ENCODE results near the gene PCP2.

Gene PCP2

DNA sequence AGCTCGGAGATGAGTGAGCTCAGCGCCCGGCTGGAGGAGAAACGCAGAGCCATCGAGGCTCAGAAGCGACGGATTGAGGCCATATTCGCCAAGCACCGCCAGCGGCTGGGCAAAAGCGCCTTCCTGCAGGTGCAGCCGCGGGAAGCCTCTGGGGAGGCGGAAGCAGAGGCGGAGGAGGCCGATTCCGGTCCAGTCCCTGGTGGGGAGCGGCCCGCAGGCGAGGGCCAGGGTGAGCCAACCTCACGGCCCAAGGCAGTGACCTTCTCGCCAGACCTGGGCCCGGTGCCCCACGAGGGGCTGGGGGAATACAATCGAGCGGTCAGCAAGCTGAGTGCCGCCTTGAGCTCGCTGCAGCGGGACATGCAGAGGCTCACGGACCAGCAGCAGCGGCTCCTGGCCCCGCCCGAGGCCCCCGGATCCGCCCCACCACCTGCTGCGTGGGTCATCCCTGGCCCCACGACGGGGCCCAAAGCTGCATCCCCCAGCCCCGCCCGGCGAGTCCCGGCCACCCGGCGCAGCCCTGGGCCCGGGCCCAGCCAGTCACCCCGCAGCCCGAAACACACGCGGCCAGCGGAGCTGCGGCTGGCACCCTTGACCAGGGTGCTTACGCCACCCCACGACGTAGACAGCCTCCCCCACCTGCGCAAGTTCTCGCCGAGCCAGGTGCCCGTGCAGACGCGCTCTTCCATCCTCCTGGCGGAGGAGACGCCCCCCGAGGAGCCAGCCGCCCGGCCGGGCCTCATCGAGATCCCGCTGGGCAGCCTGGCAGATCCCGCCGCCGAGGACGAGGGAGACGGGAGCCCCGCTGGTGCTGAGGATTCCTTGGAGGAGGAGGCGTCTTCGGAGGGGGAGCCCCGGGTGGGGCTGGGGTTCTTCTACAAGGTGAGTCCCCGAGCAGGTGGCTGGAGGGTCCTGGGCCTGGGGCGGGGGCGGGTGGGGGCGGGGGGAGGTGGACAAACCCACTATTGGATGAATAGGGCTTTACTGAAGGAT is 20.9 kb downstream of the PCP2 start:
- H3K27me3 ChIP-seq (ENCODE audit: control insufficient read depth, insufficient read depth, low read length): no peaks in the 10 kb centered on the region
- H3K4me1 ChIP-seq (ENCODE audit: control insufficient read depth, insufficient read depth, low read length): no peaks in the 10 kb centered on the region
- H3K9ac ChIP-seq (ENCODE audit: low read length): no peak overlapping the region
- H3K4me3 ChIP-seq (ENCODE audit: low read depth, low read length): no peak overlapping the region
- H3K27ac ChIP-seq (ENCODE audit: low read depth, low read length): no peak overlapping the region
- no peaks in the 10 kb centered on the region for H3K9me3 ChIP-seq (ENCODE audit: control insufficient read depth, insufficient read depth, low read depth, low read length)
- H3K36me3 ChIP-seq (ENCODE audit: control insufficient read depth, insufficient read depth, low read length): peaks cover 27% of the 10 kb centered on the region

GRCh38 chr19:7611541-7612279 is 21.8 kb downstream of the PCP2 start:
- no peak overlapping the region for H3K4me3 ChIP-seq (ENCODE audit: low read depth, low read length)
- no peak overlapping the region for H3K27ac ChIP-seq (ENCODE audit: low read depth, low read length)

DNA sequence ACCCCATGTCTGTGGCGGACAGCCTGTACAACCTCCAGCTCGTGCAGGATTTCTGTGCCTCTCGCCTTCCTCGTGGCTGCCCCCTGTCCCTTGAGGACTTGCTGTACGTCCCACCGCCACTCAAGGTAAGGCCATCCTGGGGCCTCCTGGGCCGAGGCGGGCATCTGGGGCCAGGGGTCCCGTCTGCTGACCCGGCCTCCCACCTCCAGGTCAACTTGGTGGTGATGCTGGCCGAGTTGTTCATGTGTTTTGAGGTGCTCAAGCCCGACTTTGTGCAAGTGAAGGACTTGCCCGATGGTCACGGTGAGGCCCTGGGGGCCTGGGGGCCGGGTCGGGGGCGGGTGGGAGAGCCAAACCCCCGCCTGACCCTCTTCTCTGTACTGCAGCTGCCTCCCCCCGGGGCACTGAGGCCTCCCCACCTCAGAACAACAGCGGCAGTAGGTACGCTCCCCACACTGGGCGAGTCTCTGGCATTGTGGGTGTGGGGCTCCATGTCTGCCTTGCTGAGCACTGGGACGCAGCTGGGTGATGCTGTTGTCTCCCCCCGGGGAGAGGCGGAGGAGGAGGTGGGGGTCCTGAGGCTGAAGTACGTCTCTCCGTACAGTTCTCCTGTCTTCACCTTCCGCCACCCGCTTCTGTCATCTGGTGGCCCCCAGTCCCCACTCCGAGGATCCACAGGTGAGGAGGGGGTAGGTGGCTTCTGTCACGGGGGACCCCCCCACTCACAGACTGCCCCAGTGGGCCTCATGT is 22.9 kb downstream of the PCP2 start:
- H3K27ac ChIP-seq (ENCODE audit: low read depth, low read length): no peak overlapping the region
- H3K27me3 ChIP-seq (ENCODE audit: control insufficient read depth, insufficient read depth, low read length): no peaks in the 10 kb centered on the region
- peaks cover 17% of the 10 kb centered on the region for H3K36me3 ChIP-seq (ENCODE audit: control insufficient read depth, insufficient read depth, low read length)
- no peak overlapping the region for H3K4me3 ChIP-seq (ENCODE audit: low read depth, low read length)
- no peaks in the 10 kb centered on the region for H3K9me3 ChIP-seq (ENCODE audit: control insufficient read depth, insufficient read depth, low read depth, low read length)
- no peaks in the 10 kb centered on the region for H3K4me1 ChIP-seq (ENCODE audit: control insufficient read depth, insufficient read depth, low read length)
- H3K9ac ChIP-seq (ENCODE audit: low read length): no peak overlapping the region

More at GRCh38 chr19:7611541-7612279, 21.8 kb downstream of the PCP2 start:
- Histone ChIP-seq H3K9me3 (ENCODE audit: control insufficient read depth, insufficient read depth, low read depth, low read length) (no peaks in the 10 kb centered on the region), H3K9ac (ENCODE audit: low read length) (no peak overlapping the region), H3K36me3 (ENCODE audit: control insufficient read depth, insufficient read depth, low read length) (peaks cover 20% of the 10 kb centered on the region), H3K27me3 (ENCODE audit: control insufficient read depth, insufficient read depth, low read length) (no peaks in the 10 kb centered on the region), H3K4me1 (ENCODE audit: control insufficient read depth, insufficient read depth, low read length) (no peaks in the 10 kb centered on the region)

DNA sequence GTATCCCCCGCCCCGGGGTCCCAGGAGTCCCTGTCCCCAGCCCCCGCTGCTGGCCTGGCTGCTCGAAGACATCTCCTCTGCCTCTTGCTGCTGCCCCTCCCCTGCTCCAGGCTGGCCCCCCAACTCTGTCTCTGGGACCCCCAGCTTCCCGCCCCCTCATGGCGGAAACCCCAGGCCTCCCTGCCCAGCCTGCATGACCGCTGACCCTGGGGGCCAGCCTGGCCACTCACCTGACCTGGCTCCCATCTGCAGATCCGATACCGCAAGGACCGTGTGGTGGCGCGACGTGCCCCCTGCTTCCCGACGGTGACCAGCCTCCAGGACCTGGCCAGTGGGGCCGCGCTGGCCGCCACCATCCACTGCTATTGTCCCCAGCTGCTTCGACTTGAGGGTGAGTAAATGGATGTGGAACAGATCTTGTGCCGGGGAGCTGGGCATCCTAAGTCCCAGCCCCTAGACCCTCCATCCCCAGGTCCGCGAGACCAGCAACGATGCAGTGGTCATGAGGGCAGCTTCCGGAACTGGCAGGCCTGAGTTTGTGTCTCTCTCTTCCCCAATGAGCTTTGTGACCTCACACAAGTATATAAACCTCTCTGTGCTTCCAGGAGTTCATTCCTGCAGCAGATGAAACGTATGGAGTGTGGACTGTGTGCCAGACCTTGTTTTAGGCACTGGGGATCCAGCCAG is 25.5 kb downstream of the PCP2 start:
- H3K27ac ChIP-seq (ENCODE audit: low read depth, low read length): no peak overlapping the region
- no peak overlapping the region for H3K4me3 ChIP-seq (ENCODE audit: low read depth, low read length)
- peaks cover 17% of the 10 kb centered on the region for H3K36me3 ChIP-seq (ENCODE audit: control insufficient read depth, insufficient read depth, low read length)
- H3K4me1 ChIP-seq (ENCODE audit: control insufficient read depth, insufficient read depth, low read length): no peaks in the 10 kb centered on the region
- H3K27me3 ChIP-seq (ENCODE audit: control insufficient read depth, insufficient read depth, low read length): no peaks in the 10 kb centered on the region
- no peak overlapping the region for H3K9ac ChIP-seq (ENCODE audit: low read length)
- no peaks in the 10 kb centered on the region for H3K9me3 ChIP-seq (ENCODE audit: control insufficient read depth, insufficient read depth, low read depth, low read length)

DNA sequence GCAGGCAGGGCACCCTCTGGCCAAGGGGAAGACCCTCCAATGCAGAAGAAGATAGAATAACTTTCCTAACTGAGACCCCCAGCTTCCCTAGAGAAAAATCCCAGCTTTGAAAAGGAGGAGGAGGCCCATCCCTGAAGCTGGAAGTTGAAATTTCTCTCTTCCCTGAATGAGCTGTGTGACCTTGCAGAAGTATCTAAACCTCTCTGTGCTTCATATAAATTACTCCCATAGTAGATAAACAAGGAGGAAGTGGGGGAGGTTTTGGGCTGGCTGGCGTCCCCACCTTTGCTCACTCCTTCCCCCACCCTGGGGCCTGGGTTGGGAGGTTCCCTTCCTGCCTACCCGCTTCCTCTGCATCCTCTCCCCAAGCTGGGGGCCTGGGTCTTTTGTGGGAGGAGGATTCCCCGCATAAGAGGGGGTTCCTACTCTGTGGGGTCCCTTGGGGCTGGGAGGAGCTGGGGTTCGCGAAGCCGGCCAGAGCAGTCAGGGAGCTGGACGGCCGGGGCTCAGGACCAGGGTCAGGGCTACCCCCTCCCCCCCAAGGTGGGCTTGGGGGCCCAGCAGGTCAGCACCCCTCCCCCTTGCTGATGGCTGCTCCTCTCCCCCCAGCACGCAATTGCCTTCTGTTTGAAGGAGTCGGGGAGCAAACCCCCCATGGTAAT is 26.2 kb downstream of the PCP2 start:
- H3K27me3 ChIP-seq (ENCODE audit: control insufficient read depth, insufficient read depth, low read length): no peaks in the 10 kb centered on the region
- H3K27ac ChIP-seq (ENCODE audit: low read depth, low read length): no peak overlapping the region
- no peak overlapping the region for H3K4me3 ChIP-seq (ENCODE audit: low read depth, low read length)
- H3K36me3 ChIP-seq (ENCODE audit: control insufficient read depth, insufficient read depth, low read length): peaks cover 17% of the 10 kb centered on the region
- H3K4me1 ChIP-seq (ENCODE audit: control insufficient read depth, insufficient read depth, low read length): no peaks in the 10 kb centered on the region
- no peak overlapping the region for H3K9ac ChIP-seq (ENCODE audit: low read length)
- no peaks in the 10 kb centered on the region for H3K9me3 ChIP-seq (ENCODE audit: control insufficient read depth, insufficient read depth, low read depth, low read length)

DNA sequence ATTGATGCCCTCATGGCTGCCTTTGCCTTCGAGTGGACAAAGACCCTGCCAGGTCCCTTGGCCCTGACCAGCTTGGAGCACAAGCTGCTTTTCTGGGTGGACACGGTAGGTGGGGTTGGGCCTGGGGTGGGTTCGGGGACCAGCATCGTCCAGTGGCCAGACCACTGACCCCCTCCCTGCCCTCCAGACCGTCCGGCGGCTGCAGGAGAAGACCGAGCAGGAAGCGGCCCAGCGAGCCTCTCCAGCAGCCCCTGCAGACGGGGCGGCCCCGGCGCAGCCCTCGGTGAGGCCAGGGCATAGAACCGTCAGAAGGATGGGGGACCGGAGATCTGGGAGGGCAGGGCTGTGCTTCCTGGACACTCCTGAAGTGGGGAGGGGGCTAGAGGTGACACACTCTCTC is 27.2 kb downstream of the PCP2 start:
- Histone ChIP-seq H3K9me3 (ENCODE audit: control insufficient read depth, insufficient read depth, low read depth, low read length) (no peaks in the 10 kb centered on the region), H3K27ac (ENCODE audit: low read depth, low read length) (no peak overlapping the region), H3K9ac (ENCODE audit: low read length) (no peak overlapping the region), H3K4me1 (ENCODE audit: control insufficient read depth, insufficient read depth, low read length) (no peaks in the 10 kb centered on the region), H3K27me3 (ENCODE audit: control insufficient read depth, insufficient read depth, low read length) (no peaks in the 10 kb centered on the region), H3K36me3 (ENCODE audit: control insufficient read depth, insufficient read depth, low read length) (peaks cover 11% of the 10 kb centered on the region), H3K4me3 (ENCODE audit: low read depth, low read length) (no peak overlapping the region)

GRCh38 chr19:7605490-7606222 is 27.9 kb downstream of the PCP2 start:
- Histone ChIP-seq H3K9me3 (ENCODE audit: control insufficient read depth, insufficient read depth, low read depth, low read length) (no peaks in the 10 kb centered on the region), H3K4me1 (ENCODE audit: control insufficient read depth, insufficient read depth, low read length) (no peaks in the 10 kb centered on the region), H3K9ac (ENCODE audit: low read length) (no peak overlapping the region), H3K27ac (ENCODE audit: low read depth, low read length) (no peak overlapping the region), H3K36me3 (ENCODE audit: control insufficient read depth, insufficient read depth, low read length) (peaks cover 10% of the 10 kb centered on the region), H3K4me3 (ENCODE audit: low read depth, low read length) (peak overlapping the region; percentile 26; the same call in 1 of the 2 replicates), H3K27me3 (ENCODE audit: control insufficient read depth, insufficient read depth, low read length) (no peaks in the 10 kb centered on the region)

- Histone ChIP-seq H3K9ac (ENCODE audit: low read length) (no peak overlapping the region), H3K27ac (ENCODE audit: low read depth, low read length) (no peak overlapping the region), H3K27me3 (ENCODE audit: control insufficient read depth, insufficient read depth, low read length) (no peaks in the 10 kb centered on the region; the same call in 1 of the 2 replicates), H3K4me1 (ENCODE audit: control insufficient read depth, insufficient read depth, low read length) (no peaks in the 10 kb centered on the region), H3K36me3 (ENCODE audit: control insufficient read depth, insufficient read depth, low read length) (peaks cover 5% of the 10 kb centered on the region; the same call in 1 of the 2 replicates), H3K4me3 (ENCODE audit: low read depth, low read length) (no peak overlapping the region), H3K9me3 (ENCODE audit: control insufficient read depth, insufficient read depth, low read depth, low read length) (no peaks in the 10 kb centered on the region)
Measured at GRCh38 chr19:7603919-7604318, 29.6 kb downstream of the PCP2 start.

DNA sequence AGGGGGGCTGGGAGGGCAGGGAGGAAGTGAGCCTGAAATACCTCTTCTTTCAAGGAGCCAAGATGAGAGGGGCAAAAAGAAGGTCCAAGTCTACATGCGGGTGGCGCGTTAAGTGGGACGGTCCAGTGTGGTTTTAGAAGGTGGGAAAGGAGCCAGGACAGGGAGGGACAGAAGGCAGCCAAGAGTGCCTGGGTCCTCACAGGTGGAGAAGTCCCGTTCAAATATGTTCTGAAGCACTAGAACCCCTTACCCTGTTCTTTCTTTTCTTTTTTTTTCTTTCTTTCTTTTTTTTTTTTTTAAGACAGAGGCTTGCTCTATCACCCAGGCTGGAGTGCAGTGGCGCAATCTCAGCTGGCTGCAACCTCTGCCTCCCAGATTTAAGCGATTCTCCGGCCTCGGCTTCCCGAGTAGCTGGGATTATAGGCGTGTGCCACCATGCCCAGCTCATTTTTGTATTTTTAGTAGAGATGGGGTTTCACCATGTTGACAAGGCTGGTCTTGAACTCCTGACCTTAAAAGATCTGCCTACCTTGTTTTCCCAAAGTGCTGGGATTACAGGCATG is 30.5 kb downstream of the PCP2 start:
- Histone ChIP-seq H3K27ac (ENCODE audit: low read depth, low read length) (no peak overlapping the region), H3K27me3 (ENCODE audit: control insufficient read depth, insufficient read depth, low read length) (peaks cover 7% of the 10 kb centered on the region; the same call in 1 of the 2 replicates), H3K4me1 (ENCODE audit: control insufficient read depth, insufficient read depth, low read length) (no peaks in the 10 kb centered on the region), H3K9ac (ENCODE audit: low read length) (no peak overlapping the region), H3K36me3 (ENCODE audit: control insufficient read depth, insufficient read depth, low read length) (peaks cover 2% of the 10 kb centered on the region; the same call in 1 of the 2 replicates), H3K9me3 (ENCODE audit: control insufficient read depth, insufficient read depth, low read depth, low read length) (no peaks in the 10 kb centered on the region), H3K4me3 (ENCODE audit: low read depth, low read length) (no peak overlapping the region)
